ENCODE data around the gene NR3C2.

Gene NR3C2

GRCh38 chr4:148434075-148434773 is 8.0 kb downstream of the NR3C2 start:
- TF ChIP-seq CTCF (IDR thresholded peaks at IDR 0.05; ENCODE audit: low read depth, low read length) = no peak
- no peak for DNase-seq (ENCODE audit: extremely low read depth, low read depth)

- DNase-seq (ENCODE audit: extremely low read depth, low read depth) = no peak
- no peak for TF ChIP-seq CTCF (IDR thresholded peaks at IDR 0.05; ENCODE audit: low read depth, low read length)
These were observed 10.8 kb downstream of the NR3C2 start for GRCh38 chr4:148431401-148431800.

GRCh38 chr4:148430854-148431253 is 11.4 kb downstream of the NR3C2 start:
- DNase-seq (ENCODE audit: extremely low read depth, low read depth) = no peak
- TF ChIP-seq CTCF (IDR thresholded peaks at IDR 0.05; ENCODE audit: low read depth, low read length) = no peak

GRCh38 chr4:148429206-148429605 is 13.0 kb downstream of the NR3C2 start:
- TF ChIP-seq CTCF (IDR thresholded peaks at IDR 0.05; ENCODE audit: low read depth, low read length) = no peak
- DNase-seq (ENCODE audit: extremely low read depth, low read depth) = no peak

GRCh38 chr4:148426643-148427042 is 15.6 kb downstream of the NR3C2 start:
- no peak for TF ChIP-seq CTCF (IDR thresholded peaks at IDR 0.05; ENCODE audit: low read depth, low read length)
- DNase-seq (ENCODE audit: extremely low read depth, low read depth) = no peak

- no peak for DNase-seq (ENCODE audit: extremely low read depth, low read depth)
- no peak for TF ChIP-seq CTCF (IDR thresholded peaks at IDR 0.05; ENCODE audit: low read depth, low read length)
These were observed 16.7 kb downstream of the NR3C2 start for GRCh38 chr4:148425327-148426110.

GRCh38 chr4:148420397-148420796 is 21.8 kb downstream of the NR3C2 start:
- no peak for DNase-seq (ENCODE audit: extremely low read depth, low read depth)
- no peak for TF ChIP-seq CTCF (IDR thresholded peaks at IDR 0.05; ENCODE audit: low read depth, low read length)
